ENCODE data around the gene ZNG1F.
"Not testable (repeated sequence)": the region's sequence is repeated elsewhere in the genome, so short reads cannot be mapped to it uniquely, and the experiment has no call there.

The ZNG1F gene

GRCh38 chr9:41189217-41189616 lies at the start of gene ZNG1F:
ZNG1F (minus strand) TSS chr9:41189317; CDS start chr9:41189258, 59 bp downstream.
- DNase-seq (ENCODE audit: low read depth, low spot score), result not testable (repeated sequence)

DNA sequence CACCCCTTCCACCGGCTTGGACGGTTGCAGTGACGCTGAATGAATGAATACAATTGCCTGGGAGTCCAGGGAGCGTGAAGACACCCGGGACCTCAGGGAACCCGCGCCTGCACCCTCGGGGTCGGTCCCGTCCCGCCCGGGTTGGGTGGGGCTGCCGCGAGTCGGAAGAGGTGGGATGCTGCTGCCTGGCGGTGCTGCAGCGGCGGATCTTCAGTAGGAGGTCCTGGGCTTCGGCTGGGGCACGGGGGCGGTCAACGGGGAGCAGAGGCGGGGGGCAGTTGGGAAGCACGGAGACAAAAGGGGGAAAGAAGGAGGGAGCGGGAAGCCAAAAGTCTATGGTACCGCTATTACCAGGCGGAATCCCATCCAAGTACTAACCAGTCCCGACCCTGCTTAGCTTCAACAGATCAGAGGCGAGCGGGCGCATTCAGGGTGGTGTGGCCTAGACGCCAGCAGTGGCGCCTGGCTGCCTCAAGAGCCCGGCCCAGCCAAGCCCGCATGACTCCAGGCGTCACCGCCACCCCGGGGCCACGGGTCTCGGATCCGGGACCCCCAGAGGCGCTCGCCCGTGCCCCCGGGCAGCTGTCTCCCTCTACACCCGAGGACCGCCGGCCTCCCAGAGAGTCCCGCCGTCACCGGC lies 48.1 kb upstream of the ZNG1F start:
- DNase-seq (ENCODE audit: low read depth, low spot score), result not testable (repeated sequence)

DNA sequence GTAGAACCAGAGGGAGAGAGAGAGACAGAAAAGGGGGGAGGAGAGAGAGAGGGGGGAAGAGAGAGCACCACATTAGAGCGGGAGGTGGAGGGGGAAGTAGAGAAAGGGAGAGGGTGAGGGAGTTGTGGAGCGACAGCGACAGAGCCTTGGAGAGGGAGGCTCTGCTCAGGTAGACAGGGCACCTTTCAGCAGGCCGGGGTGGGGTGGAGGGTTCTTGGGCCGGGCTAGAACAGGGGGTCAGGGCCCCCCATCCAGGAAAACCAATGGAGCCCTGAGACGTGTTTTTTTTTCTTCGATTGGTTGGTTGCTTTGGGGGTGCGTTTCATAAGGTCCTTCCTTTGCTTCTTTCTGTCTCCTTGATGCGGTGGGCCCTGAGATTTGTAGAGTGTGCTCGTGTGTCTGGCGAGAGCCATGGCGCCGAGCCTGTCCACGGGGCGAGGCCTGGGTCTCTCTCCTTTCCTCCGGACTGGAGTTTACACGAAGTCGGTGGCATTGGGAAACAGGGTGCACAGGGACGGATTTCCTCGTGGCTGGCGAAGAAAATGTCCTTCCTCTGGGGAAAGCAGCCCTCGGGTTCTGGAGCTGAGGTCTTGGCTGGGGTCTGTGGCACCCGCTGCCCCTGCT lies 47.5 kb upstream of the ZNG1F start:
- not testable (repeated sequence) for DNase-seq (ENCODE audit: low read depth, low spot score)

DNA sequence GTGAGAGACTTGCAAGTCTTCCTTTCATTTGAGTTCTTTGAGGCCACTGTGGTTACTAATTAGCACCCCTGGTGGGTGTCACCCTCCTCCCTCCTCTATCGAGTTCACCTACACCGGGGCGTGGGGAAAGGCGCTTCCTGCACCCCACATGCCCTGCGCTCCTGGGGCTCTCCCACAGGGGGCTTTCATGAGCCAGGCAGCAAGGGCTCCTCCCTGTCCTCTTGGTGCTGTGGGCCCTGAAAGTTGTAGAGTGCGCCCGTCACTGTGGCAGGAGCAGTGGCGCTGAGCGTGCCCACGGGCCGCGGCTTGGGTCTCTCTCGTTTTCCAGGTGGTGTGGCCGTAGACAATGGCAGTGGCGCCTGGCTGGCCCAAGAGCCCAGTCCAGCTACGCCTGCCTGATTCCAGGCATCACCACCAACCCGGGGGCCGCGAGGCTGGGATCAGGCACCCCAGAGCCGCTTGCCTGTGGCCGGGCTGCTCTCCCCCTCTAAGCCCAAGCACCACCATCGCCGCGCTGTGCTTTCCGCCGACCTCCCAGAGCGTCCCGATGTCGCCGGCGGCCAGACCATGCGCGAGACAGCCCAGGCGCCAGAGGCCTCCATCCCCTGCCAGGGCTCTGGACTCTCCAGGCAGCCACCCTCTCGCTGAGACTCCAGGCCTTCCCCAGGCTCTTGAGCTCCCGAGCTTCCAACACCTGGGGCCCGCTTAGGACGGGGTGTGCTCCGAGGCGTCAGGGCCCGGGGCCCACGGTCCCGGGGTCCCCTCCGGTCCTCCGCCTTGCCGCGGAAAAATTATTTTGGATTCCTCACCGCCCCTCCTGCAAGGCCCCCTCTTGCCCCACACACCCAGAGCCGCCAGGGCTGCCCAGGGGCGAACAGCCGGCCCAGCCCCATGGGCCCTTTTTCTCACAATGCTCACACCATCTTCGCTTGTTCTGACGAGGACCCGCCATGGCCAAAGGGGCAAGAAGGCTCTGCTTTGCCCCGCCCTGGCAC lies 46.0 kb upstream of the ZNG1F start:
- not testable (repeated sequence) for DNase-seq (ENCODE audit: low read depth, low spot score)

- DNase-seq (ENCODE audit: low read depth, low spot score), result not testable (repeated sequence)
Measured at GRCh38 chr9:41234221-41234620, 45.1 kb upstream of the ZNG1F start.

GRCh38 chr9:41232326-41232725 lies 43.2 kb upstream of the ZNG1F start:
- DNase-seq (ENCODE audit: low read depth, low spot score), result not testable (repeated sequence)

- DNase-seq (ENCODE audit: low read depth, low spot score), result not testable (repeated sequence)
Measured at GRCh38 chr9:41230418-41230817, 41.3 kb upstream of the ZNG1F start.

DNA sequence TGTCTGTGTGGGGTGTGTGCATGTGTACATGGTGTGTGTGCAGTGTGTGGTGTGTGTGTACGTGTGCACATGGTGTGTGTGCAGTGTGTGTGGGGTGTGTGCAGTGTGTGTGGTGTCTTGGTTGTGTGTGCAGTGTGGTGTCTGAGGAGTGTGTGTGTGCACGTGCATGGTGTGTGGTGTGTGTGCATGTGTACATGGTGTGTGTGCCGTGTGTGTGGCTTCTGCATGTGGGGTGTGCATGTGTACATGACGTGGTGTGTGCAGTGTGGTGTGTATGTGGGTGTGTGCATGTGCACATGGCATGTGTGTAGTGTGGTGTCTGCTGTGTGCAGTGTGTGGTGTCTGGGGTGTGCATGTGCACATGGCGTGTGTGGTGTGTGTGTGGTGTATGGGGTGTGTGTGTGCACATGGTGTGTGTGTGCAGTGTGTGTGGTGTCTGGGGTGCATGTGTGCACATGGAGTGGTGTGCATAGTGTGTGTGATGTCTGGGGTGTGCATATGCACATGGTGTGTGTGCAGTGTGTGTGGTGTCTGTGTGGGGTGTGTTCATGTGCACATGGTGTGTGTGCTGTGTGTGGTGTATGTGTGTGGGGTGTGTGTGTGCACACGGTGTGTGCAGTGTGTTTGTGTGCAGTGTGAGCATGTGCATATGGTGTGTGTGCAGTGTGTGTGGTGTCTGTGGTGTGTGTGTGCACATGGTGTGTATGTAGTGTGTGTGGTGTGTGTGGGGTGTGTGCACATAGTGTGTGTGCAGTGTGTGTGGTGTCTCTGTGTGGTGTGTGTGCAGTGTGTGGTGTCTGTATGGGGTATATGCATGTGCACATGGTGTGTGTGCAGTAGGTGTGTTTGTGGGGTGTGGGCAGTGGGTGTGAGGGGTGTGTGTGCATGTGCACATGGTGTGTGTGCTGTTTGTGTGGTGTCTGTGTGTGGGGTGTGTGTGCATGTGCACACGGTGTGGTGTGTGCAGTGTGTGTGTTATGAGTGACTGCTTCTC lies 40.6 kb upstream of the ZNG1F start:
- DNase-seq (ENCODE audit: low read depth, low spot score), result no peak

DNA sequence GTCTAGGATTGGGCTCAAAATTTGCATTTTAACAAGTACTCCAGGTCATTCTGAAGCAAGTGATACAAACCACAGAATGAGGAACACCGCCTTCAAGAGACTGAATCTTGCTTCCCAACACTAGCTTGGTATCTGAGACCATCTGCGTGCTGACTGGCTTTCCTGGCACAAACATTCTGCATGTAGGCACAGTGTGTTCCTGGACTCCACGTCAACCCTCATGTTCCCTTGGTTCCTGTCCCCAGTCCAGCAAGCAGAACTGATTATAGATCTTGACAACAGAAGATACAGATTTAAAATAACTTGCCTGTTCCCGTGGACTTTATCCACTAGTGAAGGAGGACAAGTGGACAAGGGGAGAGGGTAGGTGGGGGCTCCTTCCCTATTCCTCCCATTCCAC lies 30.7 kb upstream of the ZNG1F start:
- DNase-seq (ENCODE audit: low read depth, low spot score), result not testable (repeated sequence)

- not testable (repeated sequence) for DNase-seq (ENCODE audit: low read depth, low spot score)
Measured at GRCh38 chr9:41188439-41188838, 678 bp downstream of the ZNG1F start.

DNA sequence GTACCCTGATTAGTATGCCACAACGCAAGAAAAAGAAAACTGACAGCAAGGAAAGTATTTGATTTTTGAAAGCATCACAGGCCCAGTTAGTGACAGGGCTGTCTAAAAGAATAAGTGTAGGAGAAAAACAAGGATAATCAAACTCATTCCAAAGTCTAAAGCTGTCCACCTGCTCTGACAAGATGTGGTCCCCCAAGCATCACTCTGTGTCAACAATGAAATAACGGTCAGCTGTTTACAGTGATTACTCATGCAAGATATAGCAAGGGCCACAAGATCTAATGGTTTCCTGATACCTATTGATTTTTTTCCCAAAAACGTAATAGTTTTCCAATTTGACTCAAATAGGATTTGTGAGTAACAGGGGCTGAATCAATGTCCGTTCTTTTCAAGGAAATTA lies 14.1 kb downstream of the ZNG1F start:
- not testable (repeated sequence) for DNase-seq (ENCODE audit: low read depth, low spot score)

DNA sequence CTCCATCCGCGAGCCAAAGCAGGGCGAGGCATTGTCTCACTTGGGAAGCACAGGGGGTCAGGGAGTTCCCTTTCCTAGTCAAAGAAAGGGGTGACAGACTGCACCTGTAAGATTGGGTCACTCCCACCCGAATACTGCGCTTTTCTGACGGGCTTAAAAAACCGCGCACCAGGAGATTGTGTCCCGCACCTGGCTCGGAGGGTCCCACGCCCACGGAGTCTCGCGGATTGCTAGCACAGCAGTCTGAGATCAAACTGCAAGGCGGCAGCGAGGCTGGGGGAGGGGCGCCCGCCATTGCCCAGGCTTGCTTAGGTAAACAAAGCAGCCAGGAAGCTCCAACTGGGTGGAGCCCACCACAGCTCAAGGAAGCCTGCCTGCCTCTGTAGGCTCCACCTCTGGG lies 39.0 kb downstream of the ZNG1F start:
- not testable (repeated sequence) for DNase-seq (ENCODE audit: low read depth, low spot score)

DNA sequence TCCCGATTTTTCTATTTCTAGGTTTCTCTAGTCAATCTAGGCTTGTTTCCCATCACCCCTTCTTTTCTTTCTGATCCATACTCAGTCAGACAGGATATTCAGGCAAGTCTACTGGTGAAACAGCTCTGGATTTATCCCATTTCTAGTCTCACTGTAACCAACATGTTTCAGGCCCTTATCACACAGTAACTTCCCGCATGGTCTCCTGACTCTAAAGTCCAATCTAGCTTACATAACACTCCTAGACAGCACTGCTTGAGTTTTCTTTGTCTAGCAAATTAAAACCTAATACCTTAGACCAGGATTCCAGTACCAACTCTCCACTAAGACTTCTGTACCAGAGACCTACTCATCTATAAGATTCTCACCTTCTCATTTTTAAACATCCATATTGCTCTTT lies 47.2 kb downstream of the ZNG1F start:
- not testable (repeated sequence) for DNase-seq (ENCODE audit: low read depth, low spot score)

DNA sequence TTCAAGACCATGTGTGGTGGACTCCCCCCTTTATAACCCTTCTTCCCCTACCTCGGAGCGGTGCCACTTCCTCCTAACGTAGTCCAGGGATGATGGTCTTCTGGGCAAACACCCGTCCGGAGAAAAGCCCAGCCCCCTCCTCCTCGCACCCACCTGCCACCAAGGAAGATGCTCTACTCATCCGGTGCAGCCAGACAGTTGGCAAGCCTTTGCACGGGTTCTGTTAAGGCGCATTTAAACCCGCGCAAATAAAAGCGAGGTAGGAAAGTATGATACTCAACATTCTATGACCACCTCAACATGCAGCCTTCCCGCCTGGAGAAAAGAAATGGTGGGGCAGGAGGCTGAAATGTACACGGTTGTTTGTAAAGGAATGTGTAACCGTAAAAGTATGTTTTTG lies 60.5 kb downstream of the ZNG1F start, which contains the start of gene FOXD4L6:
FOXD4L6 (minus strand) TSS at position 101 of the 400 bp plus-strand sequence. CDS start 298 bp downstream, outside the sequence.
- DNase-seq (ENCODE audit: low read depth, low spot score), result not testable (repeated sequence)

DNA sequence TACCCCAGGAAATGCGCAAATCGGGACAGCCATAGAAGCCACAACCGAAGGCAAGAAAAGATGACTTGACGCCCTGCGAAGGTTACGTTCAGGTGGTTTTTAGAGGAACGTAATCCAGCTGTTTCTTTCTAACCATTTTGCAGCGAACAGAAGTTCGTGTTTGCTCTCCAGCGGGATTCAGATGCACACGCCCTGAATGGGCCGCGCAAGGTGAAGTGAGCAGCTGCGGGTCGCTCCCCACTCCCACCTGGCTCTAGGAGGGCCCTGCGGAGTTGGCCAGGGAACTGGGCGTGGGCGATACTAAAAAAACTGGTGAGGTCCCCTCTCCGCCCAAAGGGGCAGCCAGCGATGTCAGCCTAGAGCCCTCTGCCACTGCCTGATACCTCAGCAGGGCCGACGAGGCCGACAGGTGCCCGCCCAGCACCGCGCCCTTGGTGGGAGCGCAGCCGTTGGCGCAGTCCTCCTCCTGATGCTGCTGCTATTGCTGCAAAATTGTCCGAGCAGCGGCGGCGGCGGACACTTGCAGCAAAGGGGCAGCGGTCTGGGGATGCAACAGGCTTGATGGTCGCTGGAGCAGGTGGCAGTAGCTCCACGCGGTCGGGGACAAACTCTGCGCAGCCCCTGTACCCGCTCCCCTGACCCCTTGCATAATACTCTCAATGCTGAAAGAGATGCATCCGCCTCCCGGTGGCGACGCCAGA lies 62.2 kb downstream of the ZNG1F start:
- not testable (repeated sequence) for DNase-seq (ENCODE audit: low read depth, low spot score)

GRCh38 chr9:41125936-41126335 lies 63.2 kb downstream of the ZNG1F start:
- not testable (repeated sequence) for DNase-seq (ENCODE audit: low read depth, low spot score)

DNA sequence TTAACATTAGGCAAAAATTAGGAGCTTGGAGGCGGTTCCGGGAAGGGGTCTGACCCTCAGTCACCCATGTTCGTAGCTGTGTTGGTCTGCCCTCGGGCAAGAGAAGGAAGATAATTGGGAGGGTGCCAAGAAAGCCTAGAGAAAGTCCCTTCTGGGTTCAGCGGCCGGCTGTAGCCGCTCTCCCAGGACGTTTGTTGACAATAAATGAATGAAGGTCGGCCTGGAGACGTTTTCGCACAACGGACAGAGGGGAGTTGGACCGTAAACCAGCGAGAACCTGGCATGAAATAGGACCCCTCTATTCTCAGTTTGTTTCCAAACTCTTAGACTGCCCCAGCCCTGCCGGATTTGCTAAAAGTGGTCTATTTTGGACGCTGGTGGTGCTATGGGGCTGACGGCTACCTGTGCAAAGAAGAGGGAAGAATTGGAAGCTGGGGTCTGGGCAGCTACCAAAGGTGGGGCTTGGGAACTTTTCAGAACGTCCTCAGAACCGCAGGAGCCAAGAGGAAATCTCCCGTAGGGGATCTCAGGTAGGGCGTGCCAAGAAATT lies 63.9 kb downstream of the ZNG1F start:
- DNase-seq (ENCODE audit: low read depth, low spot score), result not testable (repeated sequence)

- DNase-seq (ENCODE audit: low read depth, low spot score), result not testable (repeated sequence)
Measured at GRCh38 chr9:41124250-41125108, 64.6 kb downstream of the ZNG1F start.

- DNase-seq (ENCODE audit: low read depth, low spot score), result not testable (repeated sequence)
Measured at GRCh38 chr9:41123812-41124211, 65.3 kb downstream of the ZNG1F start.
